Measurements from ENCODE around the gene FOXP1. TPM values are rescaled to one million over a fixed set of nuclear protein-coding genes. Genes with fewer than 3 reads are reported as not detected.
"Not testable (repeated sequence)": the region's sequence is repeated elsewhere in the genome, so short reads cannot be mapped to it uniquely, and the experiment has no call there.

Gene FOXP1
- total RNA-seq, 1 donor: 55.7 TPM

- no peak for DNase-seq (ENCODE audit: low read depth)
- no peak overlapping the region for H3K4me3 ChIP-seq (ENCODE audit: low read depth, low read length)
- no peak for TF ChIP-seq CTCF (IDR thresholded peaks at IDR 0.05; ENCODE audit: insufficient read depth, low read depth, low read length)
Measured at GRCh38 chr3:71018799-71019198, 564.7 kb downstream of the FOXP1 start.

DNA sequence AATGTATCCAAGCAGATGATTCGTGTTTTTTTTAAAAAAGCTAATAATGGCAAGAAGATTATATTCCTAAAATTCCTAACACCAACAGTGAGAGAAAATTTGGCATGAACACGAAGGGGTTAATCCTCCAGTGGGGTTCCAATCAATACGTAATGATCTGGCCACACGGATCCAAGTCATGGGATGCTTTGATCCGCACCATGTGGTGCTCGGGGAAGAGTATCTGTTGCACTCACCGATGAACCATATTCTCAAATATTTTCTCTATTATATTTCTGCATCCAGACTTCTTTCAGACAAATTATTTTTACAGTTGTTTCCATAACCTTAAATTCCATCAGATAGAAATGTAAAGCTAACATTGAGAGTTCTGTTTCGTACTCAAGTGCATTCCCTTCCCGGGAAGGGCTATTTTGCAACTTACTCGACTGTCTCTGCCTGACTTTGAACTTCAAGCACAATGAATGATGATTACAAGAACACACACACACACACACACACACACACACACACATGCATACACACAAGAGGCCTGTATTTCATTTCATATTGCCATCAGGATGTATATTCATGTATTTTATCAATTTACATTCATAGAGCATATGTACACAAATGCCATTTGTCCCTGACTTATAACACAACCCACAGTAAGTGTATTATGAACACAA is 567.2 kb downstream of the FOXP1 start:
- no peak for TF ChIP-seq CTCF (IDR thresholded peaks at IDR 0.05; ENCODE audit: insufficient read depth, low read depth, low read length)
- no peak overlapping the region for H3K4me3 ChIP-seq (ENCODE audit: low read depth, low read length)
- DNase-seq (ENCODE audit: low read depth): no peak

GRCh38 chr3:71014616-71015015 is 568.9 kb downstream of the FOXP1 start:
- DNase-seq (ENCODE audit: low read depth); H3K4me3 ChIP-seq (ENCODE audit: low read depth, low read length): not testable (repeated sequence)

DNA sequence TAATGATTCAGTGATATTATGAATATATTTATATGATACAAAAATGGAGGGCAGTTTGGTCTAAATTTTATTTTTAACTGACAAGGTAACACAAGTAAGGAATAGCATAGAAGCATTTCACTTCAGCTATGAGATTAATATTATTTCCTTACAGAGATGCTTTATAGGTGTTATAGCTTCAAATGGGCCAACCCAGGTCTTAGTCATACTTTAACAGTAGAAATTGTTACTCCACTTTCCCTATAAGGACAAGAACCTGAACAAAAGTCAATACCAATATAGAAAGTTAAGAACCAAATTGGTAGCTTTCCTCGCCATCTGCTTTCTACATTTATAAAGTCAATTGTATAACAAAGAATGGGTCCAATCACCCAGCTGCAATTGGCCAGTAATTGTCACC is 570.6 kb downstream of the FOXP1 start:
- no peak overlapping the region for H3K4me3 ChIP-seq (ENCODE audit: low read depth, low read length)
- TF ChIP-seq CTCF (IDR thresholded peaks at IDR 0.05; ENCODE audit: insufficient read depth, low read depth, low read length): no peak
- DNase-seq (ENCODE audit: low read depth): no peak

- TF ChIP-seq CTCF (IDR thresholded peaks at IDR 0.05; ENCODE audit: insufficient read depth, low read depth, low read length): no peak
- DNase-seq (ENCODE audit: low read depth): no peak
- no peak overlapping the region for H3K4me3 ChIP-seq (ENCODE audit: low read depth, low read length)
Measured at GRCh38 chr3:71011565-71012287, 571.8 kb downstream of the FOXP1 start.

DNA sequence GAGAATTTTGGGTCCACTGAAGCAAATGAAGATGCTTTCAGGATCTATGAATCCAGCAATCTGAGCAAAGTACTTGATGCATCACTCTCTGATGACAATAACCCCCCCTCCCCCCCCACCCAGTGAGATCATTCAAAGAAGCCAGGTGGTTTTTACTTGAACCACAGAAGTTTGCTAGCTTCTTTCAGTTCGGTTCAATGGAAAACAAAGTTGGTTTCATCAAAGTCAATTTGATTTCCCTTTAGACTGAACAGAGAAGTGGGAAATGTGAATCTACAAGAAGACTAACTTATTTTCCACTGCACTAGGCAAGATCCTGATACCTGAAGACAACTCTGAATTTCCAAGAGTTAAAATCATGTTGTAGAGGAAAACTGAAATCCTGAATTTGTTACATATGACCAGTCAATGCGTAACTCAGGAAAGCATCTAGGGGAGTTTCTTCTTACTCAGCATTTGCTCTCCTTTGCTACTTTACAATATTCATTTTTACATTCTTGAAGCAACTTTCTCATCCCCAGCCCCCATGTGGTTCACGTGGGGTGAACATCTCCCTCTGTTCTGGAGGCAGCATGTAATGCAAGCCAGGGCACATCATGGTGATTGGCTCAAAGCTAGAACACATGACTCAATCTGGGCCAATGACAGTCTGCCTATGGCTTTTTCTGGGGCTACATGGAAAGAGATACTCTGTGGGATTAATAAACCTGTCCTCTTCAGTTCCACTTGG is 572.6 kb downstream of the FOXP1 start:
- DNase-seq (ENCODE audit: low read depth): no peak
- no peak for TF ChIP-seq CTCF (IDR thresholded peaks at IDR 0.05; ENCODE audit: insufficient read depth, low read depth, low read length)
- no peak overlapping the region for H3K4me3 ChIP-seq (ENCODE audit: low read depth, low read length)

GRCh38 chr3:71008350-71008935 is 575.1 kb downstream of the FOXP1 start:
- no peak for DNase-seq (ENCODE audit: low read depth)
- no peak overlapping the region for H3K4me3 ChIP-seq (ENCODE audit: low read depth, low read length)
- TF ChIP-seq CTCF (IDR thresholded peaks at IDR 0.05; ENCODE audit: insufficient read depth, low read depth, low read length): no peak
